ENCODE results near the gene NFIC.

Gene NFIC

DNA sequence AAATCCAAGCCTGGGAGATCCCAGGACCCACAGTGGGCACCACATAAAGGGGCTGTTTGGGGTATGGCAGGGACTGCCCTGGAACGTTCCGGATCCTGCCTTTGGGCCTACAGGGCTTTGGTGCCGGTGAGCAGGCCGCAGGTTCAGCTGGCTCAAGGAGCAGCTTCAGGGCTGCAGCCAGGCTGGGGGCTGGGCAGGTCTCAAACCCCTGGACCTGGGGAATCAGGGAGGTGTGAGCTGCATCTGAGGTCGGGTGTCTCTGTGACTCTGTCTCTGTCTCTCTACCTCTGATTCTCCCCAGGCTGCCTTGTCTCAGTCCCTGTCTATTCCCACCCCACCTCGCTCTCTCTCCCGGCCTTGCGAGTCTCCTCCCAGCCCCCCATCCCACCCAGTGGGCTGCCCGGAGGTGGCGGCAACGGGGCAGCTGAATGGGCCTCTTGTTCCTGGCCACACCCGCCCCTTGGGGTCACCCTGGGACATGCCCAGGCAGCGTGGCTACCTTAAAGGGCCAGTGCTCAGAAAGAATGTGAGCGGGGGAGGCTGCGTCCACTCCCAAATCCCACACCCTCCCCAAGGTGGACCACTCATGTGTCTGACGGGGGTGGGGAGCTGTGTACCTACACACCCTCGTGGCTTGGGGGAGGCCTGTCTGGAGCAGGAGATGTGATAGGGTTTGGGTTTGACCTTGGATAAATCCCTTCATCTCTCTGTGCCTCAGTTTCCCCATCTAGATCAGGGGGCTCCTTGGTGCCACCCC, 31.1 kb downstream of the NFIC start:
- no peak for TF ChIP-seq ZNF565 (CRISPR knock-in tag; conservative IDR thresholded peaks at IDR 0.05; ENCODE audit: low read depth)
- no peak for TF ChIP-seq TCF4 (CRISPR knock-in tag; IDR thresholded peaks at IDR 0.05; ENCODE audit: borderline replicate concordance)
- TF ChIP-seq, protein P1, sequence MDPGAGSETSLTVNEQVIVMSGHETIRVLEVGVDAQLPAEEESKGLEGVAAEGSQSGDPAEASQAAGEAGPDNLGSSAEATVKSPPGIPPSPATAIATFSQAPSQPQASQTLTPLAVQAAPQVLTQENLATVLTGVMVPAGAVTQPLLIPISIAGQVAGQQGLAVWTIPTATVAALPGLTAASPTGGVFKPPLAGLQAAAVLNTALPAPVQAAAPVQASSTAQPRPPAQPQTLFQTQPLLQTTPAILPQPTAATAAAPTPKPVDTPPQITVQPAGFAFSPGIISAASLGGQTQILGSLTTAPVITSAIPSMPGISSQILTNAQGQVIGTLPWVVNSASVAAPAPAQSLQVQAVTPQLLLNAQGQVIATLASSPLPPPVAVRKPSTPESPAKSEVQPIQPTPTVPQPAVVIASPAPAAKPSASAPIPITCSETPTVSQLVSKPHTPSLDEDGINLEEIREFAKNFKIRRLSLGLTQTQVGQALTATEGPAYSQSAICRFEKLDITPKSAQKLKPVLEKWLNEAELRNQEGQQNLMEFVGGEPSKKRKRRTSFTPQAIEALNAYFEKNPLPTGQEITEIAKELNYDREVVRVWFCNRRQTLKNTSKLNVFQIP (CRISPR knock-in tag; IDR thresholded peaks at IDR 0.05; ENCODE audit: borderline replicate concordance, low read depth) = no peak
- no peak for TF ChIP-seq BACH2 (CRISPR knock-in tag; IDR thresholded peaks at IDR 0.05; ENCODE audit: borderline replicate concordance)
- no peak for TF ChIP-seq PPARA (CRISPR knock-in tag; IDR thresholded peaks at IDR 0.05; ENCODE audit: borderline replicate concordance)
- TF ChIP-seq, protein P2, sequence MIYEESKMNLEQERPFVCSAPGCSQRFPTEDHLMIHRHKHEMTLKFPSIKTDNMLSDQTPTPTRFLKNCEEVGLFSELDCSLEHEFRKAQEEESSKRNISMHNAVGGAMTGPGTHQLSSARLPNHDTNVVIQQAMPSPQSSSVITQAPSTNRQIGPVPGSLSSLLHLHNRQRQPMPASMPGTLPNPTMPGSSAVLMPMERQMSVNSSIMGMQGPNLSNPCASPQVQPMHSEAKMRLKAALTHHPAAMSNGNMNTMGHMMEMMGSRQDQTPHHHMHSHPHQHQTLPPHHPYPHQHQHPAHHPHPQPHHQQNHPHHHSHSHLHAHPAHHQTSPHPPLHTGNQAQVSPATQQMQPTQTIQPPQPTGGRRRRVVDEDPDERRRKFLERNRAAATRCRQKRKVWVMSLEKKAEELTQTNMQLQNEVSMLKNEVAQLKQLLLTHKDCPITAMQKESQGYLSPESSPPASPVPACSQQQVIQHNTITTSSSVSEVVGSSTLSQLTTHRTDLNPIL (CRISPR knock-in tag; IDR thresholded peaks at IDR 0.05; ENCODE audit: low read depth) = no peak
- no peak for TF ChIP-seq RARB (CRISPR knock-in tag; IDR thresholded peaks at IDR 0.05)
- TF ChIP-seq CSDC2 (CRISPR knock-in tag; IDR thresholded peaks at IDR 0.05) = no peak
- TF ChIP-seq ZFP3 (CRISPR knock-in tag; IDR thresholded peaks at IDR 0.05) = no peak
- TF ChIP-seq ZNF8 (CRISPR knock-in tag; IDR thresholded peaks at IDR 0.05) = no peak
- TF ChIP-seq, protein P3, sequence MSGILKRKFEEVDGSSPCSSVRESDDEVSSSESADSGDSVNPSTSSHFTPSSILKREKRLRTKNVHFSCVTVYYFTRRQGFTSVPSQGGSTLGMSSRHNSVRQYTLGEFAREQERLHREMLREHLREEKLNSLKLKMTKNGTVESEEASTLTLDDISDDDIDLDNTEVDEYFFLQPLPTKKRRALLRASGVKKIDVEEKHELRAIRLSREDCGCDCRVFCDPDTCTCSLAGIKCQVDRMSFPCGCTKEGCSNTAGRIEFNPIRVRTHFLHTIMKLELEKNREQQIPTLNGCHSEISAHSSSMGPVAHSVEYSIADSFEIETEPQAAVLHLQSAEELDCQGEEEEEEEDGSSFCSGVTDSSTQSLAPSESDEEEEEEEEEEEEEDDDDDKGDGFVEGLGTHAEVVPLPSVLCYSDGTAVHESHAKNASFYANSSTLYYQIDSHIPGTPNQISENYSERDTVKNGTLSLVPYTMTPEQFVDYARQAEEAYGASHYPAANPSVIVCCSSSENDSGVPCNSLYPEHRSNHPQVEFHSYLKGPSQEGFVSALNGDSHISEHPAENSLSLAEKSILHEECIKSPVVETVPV (CRISPR knock-in tag; IDR thresholded peaks at IDR 0.05) = no peak
- TF ChIP-seq OSR1 (CRISPR knock-in tag; IDR thresholded peaks at IDR 0.05) = no peak
- TF ChIP-seq ZFP30 (CRISPR knock-in tag; IDR thresholded peaks at IDR 0.05) = no peak
- TF ChIP-seq SNAI2 (CRISPR knock-in tag; IDR thresholded peaks at IDR 0.05) = no peak
- ATAC-seq = peak; percentile 40

DNA sequence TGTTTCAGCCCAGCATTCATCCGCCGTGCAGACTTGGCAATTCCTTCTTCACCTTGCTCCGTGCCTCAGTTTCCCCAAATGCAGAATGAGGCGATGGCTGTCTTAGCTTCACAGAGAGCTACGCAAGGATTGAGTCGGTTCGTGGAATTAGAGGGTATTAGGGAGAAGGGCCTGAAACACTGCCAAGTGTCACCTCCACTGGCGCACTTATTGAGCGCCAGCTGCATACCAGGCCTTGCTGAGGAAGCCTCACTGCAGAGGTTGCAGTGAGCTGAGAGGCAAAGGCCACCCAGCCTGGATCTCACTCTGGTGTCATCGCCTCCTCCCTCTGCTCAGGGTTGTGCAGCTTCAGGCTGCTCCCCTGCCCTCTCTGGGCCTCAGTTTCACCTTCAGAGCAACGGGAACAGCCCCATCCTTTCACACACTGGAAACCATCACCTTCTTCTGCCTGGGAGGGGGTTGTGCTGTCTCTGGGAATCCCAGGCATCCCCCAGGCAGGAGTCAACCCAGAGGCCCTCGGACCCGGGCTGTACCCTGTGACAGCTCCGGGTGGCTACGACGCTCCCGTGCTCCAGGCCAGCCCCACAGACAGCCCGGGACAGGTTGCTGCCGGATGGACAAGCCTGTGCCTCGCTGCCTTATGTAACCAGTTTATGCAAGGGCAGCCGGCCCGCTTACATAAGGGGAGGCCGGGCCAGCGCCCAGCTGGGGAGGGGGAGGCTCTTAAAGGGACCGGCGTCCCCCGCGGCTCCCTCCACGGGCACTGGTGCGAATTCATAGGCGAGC, 31.9 kb downstream of the NFIC start:
- ATAC-seq = no peak
- TF ChIP-seq, protein P1 (CRISPR knock-in tag; IDR thresholded peaks at IDR 0.05; ENCODE audit: borderline replicate concordance, low read depth) = no peak
- no peak for TF ChIP-seq ZNF565 (CRISPR knock-in tag; conservative IDR thresholded peaks at IDR 0.05; ENCODE audit: low read depth)
- no peak for TF ChIP-seq ESRRG (CRISPR knock-in tag; IDR thresholded peaks at IDR 0.05)
- no peak for TF ChIP-seq RARB (CRISPR knock-in tag; IDR thresholded peaks at IDR 0.05)
- no peak for TF ChIP-seq SNAI2 (CRISPR knock-in tag; IDR thresholded peaks at IDR 0.05)
- TF ChIP-seq, protein P3 (CRISPR knock-in tag; IDR thresholded peaks at IDR 0.05) = no peak
- no peak for TF ChIP-seq GLIS3 (CRISPR knock-in tag; IDR thresholded peaks at IDR 0.05)
- no peak for TF ChIP-seq ZNF70 (CRISPR knock-in tag; IDR thresholded peaks at IDR 0.05)
- no peak for TF ChIP-seq OSR1 (CRISPR knock-in tag; IDR thresholded peaks at IDR 0.05)
- TF ChIP-seq, protein P4, sequence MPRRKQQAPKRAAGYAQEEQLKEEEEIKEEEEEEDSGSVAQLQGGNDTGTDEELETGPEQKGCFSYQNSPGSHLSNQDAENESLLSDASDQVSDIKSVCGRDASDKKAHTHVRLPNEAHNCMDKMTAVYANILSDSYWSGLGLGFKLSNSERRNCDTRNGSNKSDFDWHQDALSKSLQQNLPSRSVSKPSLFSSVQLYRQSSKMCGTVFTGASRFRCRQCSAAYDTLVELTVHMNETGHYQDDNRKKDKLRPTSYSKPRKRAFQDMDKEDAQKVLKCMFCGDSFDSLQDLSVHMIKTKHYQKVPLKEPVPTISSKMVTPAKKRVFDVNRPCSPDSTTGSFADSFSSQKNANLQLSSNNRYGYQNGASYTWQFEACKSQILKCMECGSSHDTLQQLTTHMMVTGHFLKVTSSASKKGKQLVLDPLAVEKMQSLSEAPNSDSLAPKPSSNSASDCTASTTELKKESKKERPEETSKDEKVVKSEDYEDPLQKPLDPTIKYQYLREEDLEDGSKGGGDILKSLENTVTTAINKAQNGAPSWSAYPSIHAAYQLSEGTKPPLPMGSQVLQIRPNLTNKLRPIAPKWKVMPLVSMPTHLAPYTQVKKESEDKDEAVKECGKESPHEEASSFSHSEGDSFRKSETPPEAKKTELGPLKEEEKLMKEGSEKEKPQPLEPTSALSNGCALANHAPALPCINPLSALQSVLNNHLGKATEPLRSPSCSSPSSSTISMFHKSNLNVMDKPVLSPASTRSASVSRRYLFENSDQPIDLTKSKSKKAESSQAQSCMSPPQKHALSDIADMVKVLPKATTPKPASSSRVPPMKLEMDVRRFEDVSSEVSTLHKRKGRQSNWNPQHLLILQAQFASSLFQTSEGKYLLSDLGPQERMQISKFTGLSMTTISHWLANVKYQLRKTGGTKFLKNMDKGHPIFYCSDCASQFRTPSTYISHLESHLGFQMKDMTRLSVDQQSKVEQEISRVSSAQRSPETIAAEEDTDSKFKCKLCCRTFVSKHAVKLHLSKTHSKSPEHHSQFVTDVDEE (CRISPR knock-in tag; IDR thresholded peaks at IDR 0.05) = no peak
- no peak for TF ChIP-seq BACH2 (CRISPR knock-in tag; IDR thresholded peaks at IDR 0.05; ENCODE audit: borderline replicate concordance)
- no peak for TF ChIP-seq ISL1 (CRISPR knock-in tag; IDR thresholded peaks at IDR 0.05)
- no peak for TF ChIP-seq ZNF8 (CRISPR knock-in tag; IDR thresholded peaks at IDR 0.05)
- TF ChIP-seq, protein P2 (CRISPR knock-in tag; IDR thresholded peaks at IDR 0.05; ENCODE audit: low read depth) = no peak
- no peak for TF ChIP-seq CSDC2 (CRISPR knock-in tag; IDR thresholded peaks at IDR 0.05)
- no peak for TF ChIP-seq TOX (CRISPR knock-in tag; IDR thresholded peaks at IDR 0.05; ENCODE audit: borderline replicate concordance)
- no peak for TF ChIP-seq ZFP30 (CRISPR knock-in tag; IDR thresholded peaks at IDR 0.05)
